ENCODE measurements around the gene IGSF1. TPM values are rescaled to one million over a fixed set of nuclear protein-coding genes. Genes with fewer than 3 reads are reported as not detected.

Gene IGSF1
- total RNA-seq, 1 donor from 2014 or later = 8.9 TPM

DNA sequence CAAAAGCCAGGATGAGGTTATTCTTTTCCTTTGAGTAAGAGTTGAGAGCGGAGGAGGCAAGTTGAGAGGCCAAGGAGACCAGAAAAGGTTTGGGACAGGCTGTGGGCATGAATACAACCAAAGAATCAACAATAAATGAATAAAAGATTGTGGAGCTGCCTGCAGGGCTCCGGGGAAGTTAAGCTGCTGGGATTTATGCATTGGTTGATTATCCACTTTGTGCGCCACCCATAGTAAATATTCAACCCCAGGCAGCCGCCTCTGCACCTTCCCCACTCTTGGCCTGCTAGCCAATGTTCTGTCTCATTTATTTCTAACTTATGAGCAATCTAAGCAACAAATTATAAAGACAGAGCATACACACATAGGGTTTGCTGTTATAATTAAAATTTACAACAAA lies 28.2 kb upstream of the IGSF1 start:
- TF ChIP-seq, protein P1, sequence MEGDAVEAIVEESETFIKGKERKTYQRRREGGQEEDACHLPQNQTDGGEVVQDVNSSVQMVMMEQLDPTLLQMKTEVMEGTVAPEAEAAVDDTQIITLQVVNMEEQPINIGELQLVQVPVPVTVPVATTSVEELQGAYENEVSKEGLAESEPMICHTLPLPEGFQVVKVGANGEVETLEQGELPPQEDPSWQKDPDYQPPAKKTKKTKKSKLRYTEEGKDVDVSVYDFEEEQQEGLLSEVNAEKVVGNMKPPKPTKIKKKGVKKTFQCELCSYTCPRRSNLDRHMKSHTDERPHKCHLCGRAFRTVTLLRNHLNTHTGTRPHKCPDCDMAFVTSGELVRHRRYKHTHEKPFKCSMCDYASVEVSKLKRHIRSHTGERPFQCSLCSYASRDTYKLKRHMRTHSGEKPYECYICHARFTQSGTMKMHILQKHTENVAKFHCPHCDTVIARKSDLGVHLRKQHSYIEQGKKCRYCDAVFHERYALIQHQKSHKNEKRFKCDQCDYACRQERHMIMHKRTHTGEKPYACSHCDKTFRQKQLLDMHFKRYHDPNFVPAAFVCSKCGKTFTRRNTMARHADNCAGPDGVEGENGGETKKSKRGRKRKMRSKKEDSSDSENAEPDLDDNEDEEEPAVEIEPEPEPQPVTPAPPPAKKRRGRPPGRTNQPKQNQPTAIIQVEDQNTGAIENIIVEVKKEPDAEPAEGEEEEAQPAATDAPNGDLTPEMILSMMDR (IDR thresholded peaks at IDR 0.05; ENCODE audit: unreplicated experiment) = no peak
- DNase-seq (ENCODE audit: low spot score in 2 of 2, unreplicated experiment in 2 of 2) = no peak
- Mint-ChIP-seq H3K27me3 (ENCODE audit: low read depth) (no peaks in the 10 kb centered on the region), H3K9me3 (no peaks in the 10 kb centered on the region), H3K4me1 (no peaks in the 10 kb centered on the region), H3K36me3 (no peaks in the 10 kb centered on the region), H3K27ac (no peak overlapping the region), H3K4me3 (no peak overlapping the region)

- no peak overlapping the region for H3K27ac Mint-ChIP-seq
- no peaks in the 10 kb centered on the region for H3K4me1 Mint-ChIP-seq
- H3K36me3 Mint-ChIP-seq = no peaks in the 10 kb centered on the region
- DNase-seq (ENCODE audit: low spot score in 2 of 2, unreplicated experiment in 2 of 2) = no peak
- no peak overlapping the region for H3K4me3 Mint-ChIP-seq
- no peaks in the 10 kb centered on the region for H3K27me3 Mint-ChIP-seq (ENCODE audit: low read depth)
- H3K9me3 Mint-ChIP-seq = no peaks in the 10 kb centered on the region
- TF ChIP-seq, protein P1 (IDR thresholded peaks at IDR 0.05; ENCODE audit: unreplicated experiment) = no peak
Measured at GRCh38 chrX:131316260-131316659, 27.2 kb upstream of the IGSF1 start.

- H3K27me3 Mint-ChIP-seq (ENCODE audit: low read depth) = no peaks in the 10 kb centered on the region
- H3K4me1 Mint-ChIP-seq = no peaks in the 10 kb centered on the region
- DNase-seq (ENCODE audit: low spot score in 2 of 2, unreplicated experiment in 2 of 2) = no peak
- peaks cover 6% of the 10 kb centered on the region for H3K9me3 Mint-ChIP-seq
- TF ChIP-seq, protein P1 (IDR thresholded peaks at IDR 0.05; ENCODE audit: unreplicated experiment) = no peak
- no peak overlapping the region for H3K27ac Mint-ChIP-seq
- H3K36me3 Mint-ChIP-seq = no peaks in the 10 kb centered on the region
- H3K4me3 Mint-ChIP-seq = no peak overlapping the region
Measured at GRCh38 chrX:131308980-131309379, 19.9 kb upstream of the IGSF1 start.

GRCh38 chrX:131306601-131307000 lies 17.5 kb upstream of the IGSF1 start:
- Mint-ChIP-seq H3K27ac (no peak overlapping the region), H3K4me3 (no peak overlapping the region), H3K4me1 (no peaks in the 10 kb centered on the region), H3K27me3 (ENCODE audit: low read depth) (peaks cover 2% of the 10 kb centered on the region), H3K36me3 (no peaks in the 10 kb centered on the region), H3K9me3 (peaks cover 6% of the 10 kb centered on the region)
- TF ChIP-seq, protein P1 (IDR thresholded peaks at IDR 0.05; ENCODE audit: unreplicated experiment) = no peak
- no peak for DNase-seq (ENCODE audit: low spot score in 2 of 2, unreplicated experiment in 2 of 2)

DNA sequence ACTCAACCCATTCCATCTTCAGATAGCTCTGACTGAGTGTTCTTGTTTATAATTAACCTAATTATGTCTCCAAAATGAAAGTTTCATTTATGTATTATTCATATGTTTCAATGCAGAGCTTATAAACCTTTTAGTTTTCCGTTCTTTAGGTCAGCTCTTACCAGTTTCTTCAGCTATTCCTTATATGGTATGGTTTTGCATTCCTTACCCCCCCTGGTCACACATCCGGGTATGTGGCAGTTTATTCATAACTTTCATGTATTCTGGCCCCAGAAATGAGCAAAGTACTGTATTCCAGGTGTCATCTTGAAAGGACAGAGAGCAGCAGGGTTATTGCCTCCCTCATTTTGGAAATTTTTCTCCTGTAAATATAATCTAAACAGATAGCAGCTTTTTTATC lies 16.8 kb upstream of the IGSF1 start:
- no peak for DNase-seq (ENCODE audit: low spot score in 2 of 2, unreplicated experiment in 2 of 2)
- TF ChIP-seq, protein P1 (IDR thresholded peaks at IDR 0.05; ENCODE audit: unreplicated experiment) = no peak
- no peaks in the 10 kb centered on the region for H3K36me3 Mint-ChIP-seq
- H3K9me3 Mint-ChIP-seq = peaks cover 5% of the 10 kb centered on the region
- H3K27ac Mint-ChIP-seq = no peak overlapping the region
- no peaks in the 10 kb centered on the region for H3K4me1 Mint-ChIP-seq
- H3K27me3 Mint-ChIP-seq (ENCODE audit: low read depth) = peaks cover 2% of the 10 kb centered on the region
- H3K4me3 Mint-ChIP-seq = no peak overlapping the region

DNA sequence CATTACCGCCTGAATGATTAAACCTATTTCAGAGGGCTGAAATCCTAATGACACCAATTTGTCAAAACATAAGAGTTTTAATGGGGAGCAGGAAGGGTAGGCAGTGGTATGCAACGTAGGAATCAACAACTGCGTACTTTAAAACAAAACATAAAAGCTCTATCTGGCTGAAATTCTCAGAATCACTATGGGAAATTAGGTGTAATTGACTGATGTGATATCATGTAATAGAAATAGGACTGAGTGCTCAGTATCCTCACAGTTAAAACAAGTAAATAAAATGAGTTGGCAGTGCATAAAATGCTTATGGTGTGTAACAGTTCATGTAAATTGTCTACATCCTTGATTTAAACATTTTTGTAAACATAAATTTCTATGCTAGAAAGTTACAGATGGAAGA lies 13.6 kb upstream of the IGSF1 start:
- H3K9me3 Mint-ChIP-seq = no peaks in the 10 kb centered on the region
- no peaks in the 10 kb centered on the region for H3K36me3 Mint-ChIP-seq
- TF ChIP-seq, protein P1 (IDR thresholded peaks at IDR 0.05; ENCODE audit: unreplicated experiment) = no peak
- peaks cover 2% of the 10 kb centered on the region for H3K27me3 Mint-ChIP-seq (ENCODE audit: low read depth)
- no peak overlapping the region for H3K27ac Mint-ChIP-seq
- DNase-seq (ENCODE audit: low spot score in 2 of 2, unreplicated experiment in 2 of 2) = no peak
- H3K4me1 Mint-ChIP-seq = no peaks in the 10 kb centered on the region
- H3K4me3 Mint-ChIP-seq = no peak overlapping the region

Measured in mesothelial cell of epicardium (in vitro differentiated cells).